ENCODE data around the gene NDST1. TPM values are rescaled to one million over a fixed set of nuclear protein-coding genes. Genes with fewer than 3 reads are reported as not detected.

Gene NDST1
- total and polyA plus RNA-seq, 2 of the 8 experiments (the other 6 are each of a cell fraction or from before 2014, with no cell fraction given): 27.0 to 72.0 TPM

DNA sequence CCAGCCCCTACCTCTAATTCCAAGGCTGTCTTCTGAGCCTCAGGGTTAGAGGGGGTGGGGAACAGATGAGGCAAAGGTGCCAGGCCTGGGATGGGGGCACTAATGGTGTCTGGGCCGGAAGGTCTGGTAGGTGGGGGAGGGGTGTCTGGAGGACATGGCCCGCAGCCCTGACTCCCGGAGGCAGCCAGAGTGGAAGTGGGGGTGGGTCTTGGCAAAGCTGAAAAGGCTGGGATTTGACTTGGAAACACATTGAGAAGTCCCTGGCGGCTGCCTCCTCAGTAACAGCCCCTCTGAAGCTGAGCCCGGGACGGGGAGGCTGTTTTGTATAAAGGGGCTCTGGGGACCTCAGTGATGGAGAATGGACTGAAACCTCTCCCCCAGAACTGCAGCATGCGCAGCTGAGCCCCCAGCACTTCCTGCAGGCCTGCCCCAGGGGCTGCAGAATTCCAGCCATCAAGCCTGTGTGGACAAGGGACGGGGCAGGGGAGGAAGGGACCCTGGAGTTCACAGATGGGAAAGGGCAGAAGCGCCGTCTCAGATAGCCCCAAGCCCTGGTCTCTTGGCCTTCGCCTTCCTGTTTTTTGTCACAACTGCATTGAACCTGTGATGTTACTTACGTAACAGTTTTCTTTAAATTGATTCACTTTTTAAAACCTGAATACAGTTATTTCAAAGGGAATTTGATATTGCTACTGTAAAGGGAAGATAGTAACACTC lies 83.2 kb downstream of the NDST1 start (continued):
- TF ChIP-seq, protein P1, sequence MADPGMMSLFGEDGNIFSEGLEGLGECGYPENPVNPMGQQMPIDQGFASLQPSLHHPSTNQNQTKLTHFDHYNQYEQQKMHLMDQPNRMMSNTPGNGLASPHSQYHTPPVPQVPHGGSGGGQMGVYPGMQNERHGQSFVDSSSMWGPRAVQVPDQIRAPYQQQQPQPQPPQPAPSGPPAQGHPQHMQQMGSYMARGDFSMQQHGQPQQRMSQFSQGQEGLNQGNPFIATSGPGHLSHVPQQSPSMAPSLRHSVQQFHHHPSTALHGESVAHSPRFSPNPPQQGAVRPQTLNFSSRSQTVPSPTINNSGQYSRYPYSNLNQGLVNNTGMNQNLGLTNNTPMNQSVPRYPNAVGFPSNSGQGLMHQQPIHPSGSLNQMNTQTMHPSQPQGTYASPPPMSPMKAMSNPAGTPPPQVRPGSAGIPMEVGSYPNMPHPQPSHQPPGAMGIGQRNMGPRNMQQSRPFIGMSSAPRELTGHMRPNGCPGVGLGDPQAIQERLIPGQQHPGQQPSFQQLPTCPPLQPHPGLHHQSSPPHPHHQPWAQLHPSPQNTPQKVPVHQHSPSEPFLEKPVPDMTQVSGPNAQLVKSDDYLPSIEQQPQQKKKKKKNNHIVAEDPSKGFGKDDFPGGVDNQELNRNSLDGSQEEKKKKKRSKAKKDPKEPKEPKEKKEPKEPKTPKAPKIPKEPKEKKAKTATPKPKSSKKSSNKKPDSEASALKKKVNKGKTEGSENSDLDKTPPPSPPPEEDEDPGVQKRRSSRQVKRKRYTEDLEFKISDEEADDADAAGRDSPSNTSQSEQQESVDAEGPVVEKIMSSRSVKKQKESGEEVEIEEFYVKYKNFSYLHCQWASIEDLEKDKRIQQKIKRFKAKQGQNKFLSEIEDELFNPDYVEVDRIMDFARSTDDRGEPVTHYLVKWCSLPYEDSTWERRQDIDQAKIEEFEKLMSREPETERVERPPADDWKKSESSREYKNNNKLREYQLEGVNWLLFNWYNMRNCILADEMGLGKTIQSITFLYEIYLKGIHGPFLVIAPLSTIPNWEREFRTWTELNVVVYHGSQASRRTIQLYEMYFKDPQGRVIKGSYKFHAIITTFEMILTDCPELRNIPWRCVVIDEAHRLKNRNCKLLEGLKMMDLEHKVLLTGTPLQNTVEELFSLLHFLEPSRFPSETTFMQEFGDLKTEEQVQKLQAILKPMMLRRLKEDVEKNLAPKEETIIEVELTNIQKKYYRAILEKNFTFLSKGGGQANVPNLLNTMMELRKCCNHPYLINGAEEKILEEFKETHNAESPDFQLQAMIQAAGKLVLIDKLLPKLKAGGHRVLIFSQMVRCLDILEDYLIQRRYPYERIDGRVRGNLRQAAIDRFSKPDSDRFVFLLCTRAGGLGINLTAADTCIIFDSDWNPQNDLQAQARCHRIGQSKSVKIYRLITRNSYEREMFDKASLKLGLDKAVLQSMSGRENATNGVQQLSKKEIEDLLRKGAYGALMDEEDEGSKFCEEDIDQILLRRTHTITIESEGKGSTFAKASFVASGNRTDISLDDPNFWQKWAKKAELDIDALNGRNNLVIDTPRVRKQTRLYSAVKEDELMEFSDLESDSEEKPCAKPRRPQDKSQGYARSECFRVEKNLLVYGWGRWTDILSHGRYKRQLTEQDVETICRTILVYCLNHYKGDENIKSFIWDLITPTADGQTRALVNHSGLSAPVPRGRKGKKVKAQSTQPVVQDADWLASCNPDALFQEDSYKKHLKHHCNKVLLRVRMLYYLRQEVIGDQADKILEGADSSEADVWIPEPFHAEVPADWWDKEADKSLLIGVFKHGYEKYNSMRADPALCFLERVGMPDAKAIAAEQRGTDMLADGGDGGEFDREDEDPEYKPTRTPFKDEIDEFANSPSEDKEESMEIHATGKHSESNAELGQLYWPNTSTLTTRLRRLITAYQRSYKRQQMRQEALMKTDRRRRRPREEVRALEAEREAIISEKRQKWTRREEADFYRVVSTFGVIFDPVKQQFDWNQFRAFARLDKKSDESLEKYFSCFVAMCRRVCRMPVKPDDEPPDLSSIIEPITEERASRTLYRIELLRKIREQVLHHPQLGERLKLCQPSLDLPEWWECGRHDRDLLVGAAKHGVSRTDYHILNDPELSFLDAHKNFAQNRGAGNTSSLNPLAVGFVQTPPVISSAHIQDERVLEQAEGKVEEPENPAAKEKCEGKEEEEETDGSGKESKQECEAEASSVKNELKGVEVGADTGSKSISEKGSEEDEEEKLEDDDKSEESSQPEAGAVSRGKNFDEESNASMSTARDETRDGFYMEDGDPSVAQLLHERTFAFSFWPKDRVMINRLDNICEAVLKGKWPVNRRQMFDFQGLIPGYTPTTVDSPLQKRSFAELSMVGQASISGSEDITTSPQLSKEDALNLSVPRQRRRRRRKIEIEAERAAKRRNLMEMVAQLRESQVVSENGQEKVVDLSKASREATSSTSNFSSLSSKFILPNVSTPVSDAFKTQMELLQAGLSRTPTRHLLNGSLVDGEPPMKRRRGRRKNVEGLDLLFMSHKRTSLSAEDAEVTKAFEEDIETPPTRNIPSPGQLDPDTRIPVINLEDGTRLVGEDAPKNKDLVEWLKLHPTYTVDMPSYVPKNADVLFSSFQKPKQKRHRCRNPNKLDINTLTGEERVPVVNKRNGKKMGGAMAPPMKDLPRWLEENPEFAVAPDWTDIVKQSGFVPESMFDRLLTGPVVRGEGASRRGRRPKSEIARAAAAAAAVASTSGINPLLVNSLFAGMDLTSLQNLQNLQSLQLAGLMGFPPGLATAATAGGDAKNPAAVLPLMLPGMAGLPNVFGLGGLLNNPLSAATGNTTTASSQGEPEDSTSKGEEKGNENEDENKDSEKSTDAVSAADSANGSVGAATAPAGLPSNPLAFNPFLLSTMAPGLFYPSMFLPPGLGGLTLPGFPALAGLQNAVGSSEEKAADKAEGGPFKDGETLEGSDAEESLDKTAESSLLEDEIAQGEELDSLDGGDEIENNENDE (IDR thresholded peaks at IDR 0.05; ENCODE audit: insufficient replicate concordance, low read length): no peak
- TF ChIP-seq, protein P2, sequence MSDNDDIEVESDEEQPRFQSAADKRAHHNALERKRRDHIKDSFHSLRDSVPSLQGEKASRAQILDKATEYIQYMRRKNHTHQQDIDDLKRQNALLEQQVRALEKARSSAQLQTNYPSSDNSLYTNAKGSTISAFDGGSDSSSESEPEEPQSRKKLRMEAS (IDR thresholded peaks at IDR 0.05): no peak
